GM19240 (cell line): ENCODE measurements around the gene ALPI.
"Not testable (repeated sequence)": the region's sequence is repeated elsewhere in the genome, so short reads cannot be mapped to it uniquely, and the experiment has no call there.

ENCODE experiments used
- DNase-seq: peaks from one replicate; pipeline ENCODE4 v3.0.0; 2011; ENCODE audit warnings: low spot score; ENCODE audit not compliant: insufficient read length

Gene ALPI

GRCh38 chr2:232420463-232421188 lies 35.3 kb upstream of the ALPI start:
- DNase-seq, result no peak

- DNase-seq, result no peak
Observed at GRCh38 chr2:232421189-232421785, 34.7 kb upstream of the ALPI start.

GRCh38 chr2:232422051-232422450 lies 33.9 kb upstream of the ALPI start:
- no peak for DNase-seq

- not testable (repeated sequence) for DNase-seq
Observed at GRCh38 chr2:232422996-232423395, 33.0 kb upstream of the ALPI start.

- not testable (repeated sequence) for DNase-seq
Observed at GRCh38 chr2:232423407-232423806, 32.5 kb upstream of the ALPI start.

- no peak for DNase-seq
Observed at GRCh38 chr2:232431705-232432590, 24.0 kb upstream of the ALPI start.

GRCh38 chr2:232432598-232433184 lies 23.3 kb upstream of the ALPI start:
- DNase-seq, result no peak

- not testable (repeated sequence) for DNase-seq
Observed at GRCh38 chr2:232433622-232434021, 22.3 kb upstream of the ALPI start.

- no peak for DNase-seq
Observed at GRCh38 chr2:232434091-232434490, 21.9 kb upstream of the ALPI start.

GRCh38 chr2:232434563-232435374 lies 21.2 kb upstream of the ALPI start:
- DNase-seq, result no peak

GRCh38 chr2:232435375-232435648 lies 20.6 kb upstream of the ALPI start:
- DNase-seq, result no peak

GRCh38 chr2:232435805-232436204 lies 20.1 kb upstream of the ALPI start:
- DNase-seq, result no peak

GRCh38 chr2:232436381-232437194 lies 19.4 kb upstream of the ALPI start:
- no peak for DNase-seq

- no peak for DNase-seq
Observed at GRCh38 chr2:232437195-232437571, 18.8 kb upstream of the ALPI start.

GRCh38 chr2:232438091-232438490 lies 17.9 kb upstream of the ALPI start:
- no peak for DNase-seq

GRCh38 chr2:232438951-232439757 lies 16.8 kb upstream of the ALPI start:
- DNase-seq, result no peak

GRCh38 chr2:232439758-232440135 lies 16.2 kb upstream of the ALPI start:
- DNase-seq, result no peak

- DNase-seq, result peak; percentile 88
Observed at GRCh38 chr2:232440220-232441018, 15.5 kb upstream of the ALPI start.

GRCh38 chr2:232441147-232441651 lies 14.8 kb upstream of the ALPI start:
- DNase-seq, result no peak
